Left ventricle myocardium inferior (tissue), 1 donor: ENCODE measurements around the gene NINL. TPM values are rescaled to one million over a fixed set of nuclear protein-coding genes. Genes with fewer than 3 reads are reported as not detected.

Source experiments
- DNase-seq: peaks from one replicate; pipeline ENCODE4 v3.0.0-alpha.2; 2020
- H3K27ac ChIP-seq: fragments of 200-600 bp; replicated peaks from 2 replicates; pipeline ENCODE4 v1.8.0; 2021
- H3K27me3 ChIP-seq: fragments of 200-600 bp; 2 replicates; pipeline ENCODE4 v1.8.0; 2021; ENCODE audit warnings: low read depth
- H3K36me3 ChIP-seq: fragments of 200-600 bp; 2 replicates; pipeline ENCODE4 v1.8.0; 2021
- H3K4me1 ChIP-seq: fragments of 200-600 bp; 2 replicates; pipeline ENCODE4 v1.8.0; 2021
- H3K4me3 ChIP-seq: fragments of 200-600 bp; 2 replicates; pipeline ENCODE4 v1.8.0; 2021; ENCODE audit warnings: mild to moderate bottlenecking, moderate library complexity
- H3K9me3 ChIP-seq: fragments of 200-600 bp; replicated peaks from 2 replicates; pipeline ENCODE4 v1.8.0; 2021
- CTCF ChIP-seq: fragments of 200-600 bp; IDR thresholded peaks from 2 replicates; pipeline ENCODE4 v1.8.0; 2021; ENCODE audit warnings: antibody characterized with exemption, mild to moderate bottlenecking, borderline replicate concordance
- intact Hi-C: fragments of 100-400 bp; cut with micrococcal nuclease; formaldehyde crosslinking; loops from one replicate; pipeline ENCODE4 v1.11.0; 2022
- total RNA-seq: library from RNA; stranded (reverse); fragmentation: NEBNext Ultra II Directional; extraction: Animal tissue kit (Norgen Biotek cat#: 25700); gene quantifications from one replicate; pipeline ENCODE4 v1.2.1, GENCODE V29; 2021
- donor health status: DM: no; HTN: yes; CAD: no; lungs with severe emphysema.

NINL gene
- total RNA-seq, 1 donor from 2014 or later, result 1.8 TPM

GRCh38 chr20:25544311-25544710 is 41.0 kb downstream of the NINL start:
- DNase-seq, result no peak
- Histone ChIP-seq H3K27ac (no peak overlapping the region), H3K9me3 (no peaks in the 10 kb centered on the region), H3K4me1 (peaks cover 13% of the 10 kb centered on the region), H3K4me3 (no peak overlapping the region), H3K27me3 (no peaks in the 10 kb centered on the region), H3K36me3 (no peaks in the 10 kb centered on the region)
- intact Hi-C loops, result no loop called here
- no peak for TF ChIP-seq CTCF

- Histone ChIP-seq H3K4me1 (peaks cover 25% of the 10 kb centered on the region), H3K27me3 (no peaks in the 10 kb centered on the region), H3K27ac (no peak overlapping the region), H3K36me3 (no peaks in the 10 kb centered on the region), H3K9me3 (no peaks in the 10 kb centered on the region), H3K4me3 (no peak overlapping the region)
- intact Hi-C loops, result no loop called here
- no peak for DNase-seq
- TF ChIP-seq CTCF, result no peak
These were observed 42.3 kb downstream of the NINL start for GRCh38 chr20:25543068-25543467.

- intact Hi-C loops, result no loop called here
- no peak for TF ChIP-seq CTCF
- no peaks in the 10 kb centered on the region for H3K9me3 ChIP-seq
These were observed 43.7 kb downstream of the NINL start for GRCh38 chr20:25541676-25542075.

DNA sequence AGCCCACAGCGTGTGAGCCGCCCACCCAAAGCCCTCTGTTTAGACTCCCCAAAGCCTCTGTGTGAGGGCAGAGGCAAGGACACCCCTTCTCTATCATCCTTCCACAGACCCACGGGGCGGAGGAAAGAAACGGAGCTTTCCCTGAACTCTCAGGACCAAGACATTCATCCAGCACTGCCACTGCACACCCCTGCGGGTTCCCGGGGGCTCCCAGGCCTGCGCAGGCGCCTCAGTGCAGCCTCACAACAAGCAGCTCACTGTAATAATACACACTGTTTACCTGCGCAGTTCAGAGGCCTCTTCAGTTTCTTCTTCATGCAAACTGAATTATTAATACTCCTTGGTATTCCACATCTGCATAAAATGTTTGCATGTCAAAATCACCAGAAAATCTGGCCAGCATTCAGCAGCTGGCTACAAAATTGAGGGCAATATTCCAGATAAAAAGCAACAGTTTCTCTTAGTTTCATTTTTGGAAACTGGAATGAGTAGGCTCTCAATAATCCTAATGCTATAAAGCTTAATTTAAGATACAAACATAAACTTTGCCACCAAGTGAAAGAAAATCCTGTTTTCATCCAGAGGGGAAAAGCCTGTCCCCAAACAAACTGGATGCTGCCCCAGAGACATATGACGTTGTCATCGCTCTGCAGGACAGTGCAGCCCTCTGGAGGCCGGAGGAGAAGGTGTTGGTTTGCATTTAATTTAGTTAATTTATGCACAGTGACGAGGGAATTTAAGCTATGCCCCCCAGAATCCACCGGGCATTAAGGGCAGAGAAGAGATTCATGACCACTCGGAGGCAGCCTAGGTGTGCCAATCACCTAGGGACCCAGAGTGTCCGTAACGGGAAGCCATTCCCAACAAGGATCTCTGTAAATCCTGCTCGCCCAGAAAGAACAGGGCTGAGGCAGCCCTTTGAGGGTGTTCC is 45.3 kb downstream of the NINL start:
- DNase-seq, result peak; percentile 38
- peak; percentile 60 for TF ChIP-seq CTCF
- H3K27ac ChIP-seq, result peak overlapping the region; percentile 86

More at GRCh38 chr20:25541676-25542075, 43.7 kb downstream of the NINL start:
- H3K36me3 ChIP-seq, result no peaks in the 10 kb centered on the region
- H3K4me3 ChIP-seq, result no peak overlapping the region
- H3K27me3 ChIP-seq, result no peaks in the 10 kb centered on the region
- no peak for DNase-seq
- H3K4me1 ChIP-seq, result peaks cover 37% of the 10 kb centered on the region
- H3K27ac ChIP-seq, result no peak overlapping the region

DNA sequence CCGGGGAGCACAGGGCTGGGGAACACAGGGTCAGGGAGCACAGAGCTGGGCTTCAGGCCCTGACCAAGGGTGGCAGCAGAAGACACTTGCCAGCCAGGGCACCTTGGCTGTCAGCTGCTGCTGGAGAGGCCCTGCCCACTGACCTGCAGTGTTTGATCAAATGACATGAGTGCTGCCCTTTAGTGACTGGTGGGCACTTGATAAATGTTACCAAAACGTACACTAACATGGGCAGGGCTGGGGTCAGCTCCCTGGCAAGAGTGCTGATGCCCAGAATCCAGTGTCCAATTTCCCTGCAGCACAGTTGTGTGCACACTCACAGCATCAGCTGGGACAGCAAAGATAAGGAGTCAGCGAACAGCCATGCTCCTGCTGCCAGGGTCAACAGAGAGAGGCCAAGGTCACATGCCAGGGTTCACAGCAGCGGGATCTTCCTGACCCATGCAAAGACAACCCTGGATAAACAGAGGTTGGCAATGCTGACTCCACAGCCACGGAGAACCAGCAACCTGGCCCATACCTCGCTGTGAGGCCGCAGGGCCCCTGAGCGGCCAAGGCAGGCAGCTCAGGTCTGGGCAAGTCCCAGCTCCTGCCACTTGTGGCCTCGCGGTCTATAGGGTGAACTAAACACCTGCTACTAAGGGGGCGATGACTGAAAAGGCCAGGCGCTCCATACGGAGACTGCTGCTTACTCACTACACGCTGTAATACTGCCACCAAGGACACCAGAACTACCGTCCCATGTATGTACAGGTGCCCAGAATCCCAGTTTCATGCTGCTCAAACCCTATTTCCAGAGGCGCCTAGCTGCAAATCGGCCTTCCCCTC is 46.3 kb downstream of the NINL start:
- DNase-seq, result peak; percentile 40

More for the DNA sequence above, 45.3 kb downstream of the NINL start:
- H3K9me3 ChIP-seq, result no peaks in the 10 kb centered on the region
- no peaks in the 10 kb centered on the region for H3K36me3 ChIP-seq
- H3K27me3 ChIP-seq, result no peaks in the 10 kb centered on the region
- H3K4me3 ChIP-seq, result peak overlapping the region; percentile 69
- peaks cover 52% of the 10 kb centered on the region for H3K4me1 ChIP-seq
- intact Hi-C loops, result no loop called here

More for the DNA sequence above, 46.3 kb downstream of the NINL start:
- H3K4me1 ChIP-seq, result peaks cover 58% of the 10 kb centered on the region
- H3K4me3 ChIP-seq, result peak overlapping the region; percentile 69
- no peaks in the 10 kb centered on the region for H3K36me3 ChIP-seq
- TF ChIP-seq CTCF, result no peak
- peak overlapping the region; percentile 86 for H3K27ac ChIP-seq
- no peaks in the 10 kb centered on the region for H3K9me3 ChIP-seq
- intact Hi-C loops, result no loop called here
- H3K27me3 ChIP-seq, result no peaks in the 10 kb centered on the region
